ENCODE data around the gene ACAP2. TPM values are rescaled to one million over a fixed set of nuclear protein-coding genes. Genes with fewer than 3 reads are reported as not detected.

Gene ACAP2
- total RNA-seq, 4 donors from 2014 or later: 63.1 to 79.6 (median 68.2) TPM

- TF ChIP-seq, protein P1, sequence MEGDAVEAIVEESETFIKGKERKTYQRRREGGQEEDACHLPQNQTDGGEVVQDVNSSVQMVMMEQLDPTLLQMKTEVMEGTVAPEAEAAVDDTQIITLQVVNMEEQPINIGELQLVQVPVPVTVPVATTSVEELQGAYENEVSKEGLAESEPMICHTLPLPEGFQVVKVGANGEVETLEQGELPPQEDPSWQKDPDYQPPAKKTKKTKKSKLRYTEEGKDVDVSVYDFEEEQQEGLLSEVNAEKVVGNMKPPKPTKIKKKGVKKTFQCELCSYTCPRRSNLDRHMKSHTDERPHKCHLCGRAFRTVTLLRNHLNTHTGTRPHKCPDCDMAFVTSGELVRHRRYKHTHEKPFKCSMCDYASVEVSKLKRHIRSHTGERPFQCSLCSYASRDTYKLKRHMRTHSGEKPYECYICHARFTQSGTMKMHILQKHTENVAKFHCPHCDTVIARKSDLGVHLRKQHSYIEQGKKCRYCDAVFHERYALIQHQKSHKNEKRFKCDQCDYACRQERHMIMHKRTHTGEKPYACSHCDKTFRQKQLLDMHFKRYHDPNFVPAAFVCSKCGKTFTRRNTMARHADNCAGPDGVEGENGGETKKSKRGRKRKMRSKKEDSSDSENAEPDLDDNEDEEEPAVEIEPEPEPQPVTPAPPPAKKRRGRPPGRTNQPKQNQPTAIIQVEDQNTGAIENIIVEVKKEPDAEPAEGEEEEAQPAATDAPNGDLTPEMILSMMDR (IDR thresholded peaks at IDR 0.05; ENCODE audit: low read depth): no peak
These were observed 174.1 kb downstream of the ACAP2 start for GRCh38 chr3:195268576-195269309.

- TF ChIP-seq, protein P1 (IDR thresholded peaks at IDR 0.05; ENCODE audit: low read depth): no peak
These were observed 175.7 kb downstream of the ACAP2 start for GRCh38 chr3:195267096-195267495.

DNA sequence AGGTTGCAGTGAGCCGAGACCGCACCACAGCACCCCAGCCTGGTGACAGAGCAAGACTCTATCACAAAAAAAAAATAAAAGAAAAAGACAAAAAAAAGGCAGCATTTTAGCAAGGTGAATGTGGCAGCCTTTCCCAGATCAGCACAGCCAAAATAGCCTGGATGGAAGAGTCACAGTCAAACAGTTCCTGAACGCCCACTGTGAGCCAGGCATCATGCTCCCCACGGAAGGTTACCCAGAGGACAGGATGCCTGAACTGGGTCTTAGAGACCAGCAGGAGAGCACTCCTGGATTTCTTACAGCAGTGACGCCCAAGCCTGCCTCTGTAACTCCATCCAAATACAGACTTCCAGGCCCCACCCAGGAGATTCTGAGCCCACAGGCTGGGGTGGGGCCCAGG is 176.4 kb downstream of the ACAP2 start:
- TF ChIP-seq, protein P1 (IDR thresholded peaks at IDR 0.05; ENCODE audit: low read depth): no peak

DNA sequence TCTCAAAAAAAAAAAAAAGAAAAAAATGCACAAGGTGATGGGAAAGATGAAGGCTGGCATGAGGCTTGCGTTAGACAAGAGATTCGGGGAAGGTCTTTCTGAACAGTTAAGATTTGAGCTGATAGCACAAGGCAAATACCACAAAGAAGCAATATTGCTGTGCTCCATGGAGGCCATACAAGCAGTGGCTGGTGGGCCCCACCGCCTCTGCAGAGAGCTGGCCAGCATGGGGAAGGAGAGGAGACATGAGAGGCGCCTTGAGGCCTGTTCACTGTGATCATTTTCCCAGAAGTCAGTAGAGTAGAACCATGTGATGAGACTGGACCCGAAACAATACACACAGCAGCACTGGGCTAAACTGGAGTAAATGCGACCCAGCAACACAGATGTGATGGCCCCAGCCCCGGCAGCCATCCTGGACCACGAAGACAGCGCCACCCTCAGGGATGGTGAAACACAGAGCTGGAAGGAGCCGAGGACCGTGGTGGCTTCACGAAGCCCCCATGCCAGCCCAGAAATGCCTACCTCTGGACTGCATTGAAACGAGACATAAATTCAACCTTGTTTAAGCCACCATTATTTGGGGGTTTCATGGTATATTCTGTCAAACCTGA is 177.3 kb downstream of the ACAP2 start:
- TF ChIP-seq, protein P1 (IDR thresholded peaks at IDR 0.05; ENCODE audit: low read depth): no peak

GRCh38 chr3:195263925-195264600 is 178.8 kb downstream of the ACAP2 start:
- TF ChIP-seq, protein P1 (IDR thresholded peaks at IDR 0.05; ENCODE audit: low read depth): no peak

- TF ChIP-seq, protein P1 (IDR thresholded peaks at IDR 0.05; ENCODE audit: low read depth): no peak
These were observed 179.5 kb downstream of the ACAP2 start for GRCh38 chr3:195263193-195263924.
